Thymus (tissue), 11 donors: ENCODE data around the gene SRPK3. TPM values are rescaled to one million over a fixed set of nuclear protein-coding genes. Genes with fewer than 3 reads are reported as not detected.

ENCODE experiments used
- DNase-seq, 9 donors: peaks; one replicate each; pipeline ENCODE4 v3.0.0-alpha.2; 2013; ENCODE audit warnings: low spot score in 9 of 9, low read depth in 6 of 9, missing footprints in 1 of 9
- H3K27ac ChIP-seq, 2 donors: one replicate each; pipeline ENCODE4 v1.5.1; 2013; ENCODE audit warnings: control low read depth in 1 of 2, low read depth in 1 of 2, low read length in 1 of 2, mild to moderate bottlenecking in 1 of 2, moderate library complexity in 1 of 2
- H3K27me3 ChIP-seq, 2 donors: one replicate each; pipeline ENCODE4 v1.5.1; 2013; ENCODE audit warnings: low read length in 1 of 2; ENCODE audit not compliant: control insufficient read depth in 2 of 2, insufficient read depth in 1 of 2
- H3K36me3 ChIP-seq, 2 donors: one replicate each; pipeline ENCODE4 v1.5.1; 2013; ENCODE audit warnings: low read length in 1 of 2, mild to moderate bottlenecking in 1 of 2, moderate library complexity in 1 of 2; ENCODE audit not compliant: control insufficient read depth in 2 of 2, insufficient read depth in 2 of 2
- H3K4me1 ChIP-seq, 2 donors: one replicate each; pipeline ENCODE4 v1.5.1; 2013; ENCODE audit warnings: low read length in 2 of 2; ENCODE audit not compliant: control insufficient read depth in 2 of 2, insufficient read depth in 2 of 2
- H3K4me3 ChIP-seq, 2 donors: one replicate each; pipeline ENCODE4 v1.5.1; 2013; ENCODE audit warnings: low read length in 2 of 2, control low read depth in 1 of 2, mild to moderate bottlenecking in 1 of 2
- H3K9me3 ChIP-seq, 2 donors: one replicate each; pipeline ENCODE4 v1.5.1; 2013; ENCODE audit warnings: low read length in 1 of 2, mild to moderate bottlenecking in 1 of 2; ENCODE audit not compliant: control insufficient read depth in 2 of 2, insufficient read depth in 1 of 2
- WGBS: extraction: QIAGEN DNeasy Blood & Tissue Kit; methylation state at CpG from one replicate; pipeline ENCODE4 v1.1.7; 2013; 5-methylcytosine and 5-hydroxymethylcytosine counted together
- polyA plus RNA-seq: library from polyadenylated mRNA; stranded (reverse); fragments of 200-250 nt; gene quantifications from one replicate; pipeline ENCODE4 v1.2.3, GENCODE V29; 2013
- total RNA-seq: library from RNA; stranded (reverse); fragments of 120-200 nt; gene quantifications from one replicate; pipeline ENCODE4 v1.2.4, GENCODE V29; 2013
- donor health status: healthy.

SRPK3 gene
- total and polyA plus RNA-seq, 2 donors: 0.61 to 0.75 TPM

- H3K27me3 ChIP-seq: no peaks in the 10 kb centered on the region
- peaks cover 3 to 23% of the 10 kb centered on the region in 2 donors for H3K4me1 ChIP-seq
- H3K4me3 ChIP-seq: no peak overlapping the region
- no peak overlapping the region for H3K27ac ChIP-seq
- WGBS: 97% methylated on average over 17 of the region's 17 CpGs
- no peaks in the 10 kb centered on the region for H3K9me3 ChIP-seq
- peaks cover 33 to 40% of the 10 kb centered on the region in 2 donors for H3K36me3 ChIP-seq
- DNase-seq: no peak
Observed at GRCh38 chrX:153791104-153791852, 10.4 kb downstream of the SRPK3 start.

GRCh38 chrX:153792368-153792767 lies 11.5 kb downstream of the SRPK3 start:
- 98% methylated on average over 6 of the region's 6 CpGs for WGBS

DNA sequence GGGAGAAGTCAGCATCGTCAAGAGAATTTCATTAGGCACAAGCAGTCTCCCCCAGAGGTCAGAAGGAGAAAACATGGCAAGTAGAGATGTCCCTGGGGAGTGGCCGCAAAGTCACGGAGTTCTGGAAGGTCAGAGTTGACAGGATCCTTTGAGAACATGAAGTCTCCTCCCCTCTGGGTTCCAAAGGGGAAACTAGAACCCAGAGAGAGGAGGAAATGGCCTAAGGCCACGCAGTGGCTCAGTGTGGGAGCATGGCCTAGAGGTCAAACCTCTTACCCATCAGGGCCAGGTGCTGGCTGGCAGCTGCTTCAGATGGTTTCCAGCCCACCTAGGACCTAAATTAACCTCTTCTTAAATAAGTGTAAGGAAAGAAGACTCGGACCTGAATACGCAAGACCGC lies 12.4 kb downstream of the SRPK3 start:
- no peaks in the 10 kb centered on the region for H3K27me3 ChIP-seq
- no peak for DNase-seq
- peaks cover 3 to 24% of the 10 kb centered on the region in 2 donors for H3K4me1 ChIP-seq
- H3K27ac ChIP-seq: peak overlapping the region in 1 of 2 donors; percentile 18
- H3K9me3 ChIP-seq: peaks cover 0 to 7% of the 10 kb centered on the region in 2 donors
- WGBS: 37% methylated on average over 7 of the region's 7 CpGs
- H3K4me3 ChIP-seq: peak overlapping the region; percentile 76 to 79
- peaks cover 33% of the 10 kb centered on the region in 2 donors for H3K36me3 ChIP-seq

More at GRCh38 chrX:153792368-153792767, 11.5 kb downstream of the SRPK3 start:
- no peaks in the 10 kb centered on the region for H3K27me3 ChIP-seq
- peaks cover 33 to 34% of the 10 kb centered on the region in 2 donors for H3K36me3 ChIP-seq
- no peak overlapping the region for H3K4me3 ChIP-seq
- no peak overlapping the region for H3K27ac ChIP-seq
- H3K9me3 ChIP-seq: peaks cover 0 to 4% of the 10 kb centered on the region in 2 donors
- DNase-seq: no peak
- peaks cover 3 to 24% of the 10 kb centered on the region in 2 donors for H3K4me1 ChIP-seq

GRCh38 chrX:153794018-153794896 lies 13.4 kb downstream of the SRPK3 start, which contains the start of the genes IDH3G and SSR4:
TSS of gene IDH3G (minus strand) at chrX:153794375. CDS start at chrX:153794326, 49 bp downstream.
TSS of gene SSR4 (plus strand) at chrX:153794668. CDS start at chrX:153794688, 20 bp downstream.
- H3K9me3 ChIP-seq: peaks cover 0 to 7% of the 10 kb centered on the region in 2 donors
- WGBS: under 1% methylated on average over 92 of the region's 92 CpGs
- peak within 1 kb of the TSS; percentile 76 to 79 for H3K4me3 ChIP-seq
- H3K27ac ChIP-seq: peak within 1 kb of the TSS; percentile 88 to 94
- no peaks in the 10 kb centered on the region for H3K27me3 ChIP-seq
- peaks cover 34 to 39% of the 10 kb centered on the region in 2 donors for H3K36me3 ChIP-seq
- DNase-seq: peak; percentile 81 to 96 (median 89)
- H3K4me1 ChIP-seq: peaks cover 3 to 24% of the 10 kb centered on the region in 2 donors

DNA sequence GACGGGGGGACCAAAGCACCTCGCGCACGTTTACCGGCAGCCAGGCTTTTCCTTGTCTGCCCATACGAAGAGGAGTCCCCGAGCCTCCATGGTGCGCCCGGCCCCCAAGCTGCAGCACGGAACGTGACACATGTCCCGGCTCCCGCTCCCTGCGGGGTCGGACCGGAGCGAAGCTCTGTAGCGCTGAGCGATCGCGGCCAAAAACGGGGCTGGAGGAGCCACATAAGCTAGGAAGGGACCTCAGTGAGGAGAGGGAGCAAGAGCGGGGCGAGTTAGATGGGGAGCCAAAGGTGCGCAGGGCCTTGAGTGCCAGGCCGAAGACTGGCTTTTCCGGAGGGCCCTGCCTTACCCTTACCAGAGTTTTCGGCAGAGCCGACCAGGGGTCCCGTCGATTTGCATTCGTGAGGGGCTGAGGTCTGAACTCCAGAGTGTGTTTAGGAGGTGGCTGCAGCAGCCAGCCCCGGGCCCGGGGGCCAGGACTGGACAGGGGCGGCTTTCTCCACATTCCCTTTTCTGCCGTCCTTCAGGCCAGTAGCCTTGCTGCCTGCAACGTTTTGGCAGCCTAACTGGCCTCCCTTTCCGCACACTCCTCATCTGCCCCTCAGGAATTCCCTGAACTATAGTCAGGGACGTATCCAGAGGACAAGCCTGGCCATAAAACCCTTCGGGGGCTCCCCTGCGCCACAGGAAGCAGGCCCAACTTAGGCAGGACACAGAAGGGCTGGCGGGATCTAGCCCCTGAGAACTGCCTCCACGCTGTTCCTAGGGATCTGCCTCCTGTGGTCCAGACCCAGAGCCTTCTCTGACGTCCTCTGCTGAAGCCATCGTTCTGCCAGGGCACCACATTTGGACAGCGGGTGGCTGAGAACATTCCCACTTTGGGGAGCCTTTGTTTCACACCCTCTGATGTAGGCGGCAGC lies 14.3 kb downstream of the SRPK3 start:
- Histone ChIP-seq H3K9me3 (peaks cover 0 to 7% of the 10 kb centered on the region in 2 donors), H3K36me3 (peaks cover 27 to 31% of the 10 kb centered on the region in 2 donors), H3K4me1 (peaks cover 3 to 24% of the 10 kb centered on the region in 2 donors), H3K27me3 (no peaks in the 10 kb centered on the region), H3K27ac (peak overlapping the region; percentile 74 to 76), H3K4me3 (peak overlapping the region; percentile 76 to 79)
- WGBS: 15% methylated on average over 47 of the region's 47 CpGs
- no peak for DNase-seq

DNA sequence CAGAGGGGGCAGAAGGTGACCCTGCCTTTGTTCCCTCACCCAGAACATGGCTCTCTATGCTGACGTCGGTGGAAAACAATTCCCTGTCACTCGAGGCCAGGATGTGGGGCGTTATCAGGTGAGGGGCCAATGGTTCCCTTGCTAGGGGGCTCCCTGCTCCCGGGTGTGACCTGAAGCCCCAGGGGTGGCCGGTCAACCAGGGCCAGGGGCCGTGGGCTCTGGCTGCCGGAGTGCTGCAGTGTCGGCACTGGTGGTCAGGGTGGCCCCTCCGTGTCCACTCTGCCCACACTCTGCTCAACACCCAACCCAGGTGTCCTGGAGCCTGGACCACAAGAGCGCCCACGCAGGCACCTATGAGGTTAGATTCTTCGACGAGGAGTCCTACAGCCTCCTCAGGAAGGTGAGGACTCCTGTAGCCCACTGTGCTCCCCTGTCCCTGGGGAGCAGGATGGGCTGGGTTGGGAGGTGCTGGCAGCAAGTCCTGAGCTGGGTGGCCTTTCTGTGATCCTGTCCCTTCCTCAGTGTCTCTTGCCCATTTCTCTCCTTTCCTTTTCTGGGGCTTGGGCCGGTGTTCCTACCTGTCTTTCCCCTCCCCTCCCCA lies 16.7 kb downstream of the SRPK3 start:
- Histone ChIP-seq H3K27me3 (no peaks in the 10 kb centered on the region), H3K9me3 (peaks cover 0 to 7% of the 10 kb centered on the region in 2 donors), H3K36me3 (peaks cover 22 to 24% of the 10 kb centered on the region in 2 donors), H3K4me1 (peaks cover 6 to 29% of the 10 kb centered on the region in 2 donors), H3K27ac (no peak overlapping the region), H3K4me3 (no peak overlapping the region)
- DNase-seq: no peak
- 97% methylated on average over 15 of the region's 15 CpGs for WGBS

DNA sequence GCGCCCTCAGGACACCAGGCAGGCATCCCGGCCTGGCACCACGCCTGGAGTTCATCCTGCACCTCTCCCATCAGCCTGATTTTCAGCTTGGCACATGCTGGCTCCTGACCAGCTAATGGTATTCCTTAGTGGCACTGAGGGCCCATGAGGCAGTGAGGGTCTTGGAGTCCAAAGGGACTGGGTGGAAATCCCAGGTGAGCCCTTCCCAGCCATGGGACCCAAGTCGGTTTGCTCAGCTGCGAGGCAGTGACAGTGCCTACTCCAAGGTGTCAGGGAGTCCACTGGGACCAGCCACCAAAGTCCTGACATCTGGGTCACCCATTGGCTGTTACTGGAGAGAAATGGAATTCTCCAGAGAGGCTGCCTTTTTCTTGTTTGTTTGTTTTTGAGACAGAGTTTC lies 18.5 kb downstream of the SRPK3 start:
- peaks cover 3 to 20% of the 10 kb centered on the region in 2 donors for H3K4me1 ChIP-seq
- peaks cover 0 to 2% of the 10 kb centered on the region in 2 donors for H3K27me3 ChIP-seq
- no peak overlapping the region for H3K27ac ChIP-seq
- no peak for DNase-seq
- peaks cover 0 to 7% of the 10 kb centered on the region in 2 donors for H3K9me3 ChIP-seq
- WGBS: 97% methylated on average over 5 of the region's 5 CpGs
- H3K4me3 ChIP-seq: no peak overlapping the region
- peaks cover 22 to 24% of the 10 kb centered on the region in 2 donors for H3K36me3 ChIP-seq

DNA sequence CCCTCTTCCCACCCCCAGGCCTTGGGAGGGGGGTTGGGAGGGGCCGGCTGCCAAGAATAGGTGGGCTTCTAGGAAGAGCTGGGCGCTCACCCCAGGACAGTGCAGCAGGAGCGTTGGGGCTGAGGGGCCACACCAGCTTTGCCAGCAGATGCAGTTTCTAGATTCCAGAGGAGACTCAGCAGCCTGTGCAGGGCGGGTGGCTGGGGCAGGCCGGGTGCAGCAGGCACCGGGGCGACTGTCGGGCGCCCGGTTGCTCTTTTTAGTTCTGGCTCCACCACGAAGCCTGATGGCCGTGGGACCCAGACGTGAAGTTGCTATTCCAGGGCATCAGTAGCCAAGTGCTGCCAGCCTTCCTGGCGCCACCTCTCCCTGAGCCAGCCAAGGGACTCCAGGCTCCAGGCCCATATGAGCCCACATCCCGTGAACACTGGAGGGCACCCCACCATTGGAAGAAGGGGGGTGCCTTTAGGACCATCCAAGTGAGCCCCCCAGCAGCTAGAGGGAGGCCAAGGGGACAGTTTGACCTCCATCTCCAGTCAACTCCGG lies 19.4 kb downstream of the SRPK3 start:
- Histone ChIP-seq H3K4me1 (peaks cover 3 to 18% of the 10 kb centered on the region in 2 donors), H3K36me3 (peaks cover 22 to 24% of the 10 kb centered on the region in 2 donors), H3K4me3 (no peak overlapping the region), H3K27me3 (peaks cover 0 to 2% of the 10 kb centered on the region in 2 donors), H3K27ac (no peak overlapping the region), H3K9me3 (peaks cover 0 to 7% of the 10 kb centered on the region in 2 donors)
- no peak for DNase-seq
- WGBS: 97% methylated on average over 16 of the region's 16 CpGs
